DND-41 (cell line): ENCODE data around the gene KIRREL3.

Experiments used
- CTCF ChIP-seq: IDR thresholded peaks from 2 replicates; pipeline ENCODE4 v1.5.1; 2012; ENCODE audit warnings: borderline replicate concordance, low read length, moderate library complexity, mild to moderate bottlenecking; ENCODE audit not compliant: poor library complexity, severe bottlenecking; ENCODE audit errors: extremely low read depth
- EZH2 ChIP-seq: IDR thresholded peaks from 3 replicates; pipeline ENCODE4 v1.6.1; 2012; ENCODE audit warnings: borderline replicate concordance, low read depth, mild to moderate bottlenecking, moderate library complexity, low read length, inconsistent platforms; ENCODE audit not compliant: severe bottlenecking

- TF ChIP-seq CTCF, result no peak
- no peak for TF ChIP-seq EZH2
These were observed 31.7 kb downstream of the KIRREL3 start for GRCh38 chr11:126968915-126969314.
